ENCODE measurements around the gene PAX2.

Gene PAX2

DNA sequence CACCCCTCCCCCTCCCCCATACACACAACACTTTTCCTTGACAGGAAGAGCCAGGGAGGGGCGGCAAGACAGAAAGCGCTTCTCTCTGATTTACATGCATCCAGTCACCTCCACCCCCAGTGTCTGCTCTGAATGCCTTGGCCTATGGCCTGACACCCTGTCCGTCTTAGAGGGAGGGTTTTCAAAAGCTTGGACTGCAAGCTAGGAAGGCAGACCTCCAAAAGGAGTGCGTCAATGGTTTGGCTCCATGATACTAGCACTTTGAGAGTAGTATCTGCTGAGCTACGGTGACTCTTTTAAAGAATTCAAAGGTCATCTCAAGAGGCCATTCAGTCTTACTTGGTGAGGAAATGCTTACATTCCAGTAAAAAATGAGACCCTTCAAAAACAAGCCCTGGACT is 20.3 kb upstream of the PAX2 start:
- no peak for DNase-seq

DNA sequence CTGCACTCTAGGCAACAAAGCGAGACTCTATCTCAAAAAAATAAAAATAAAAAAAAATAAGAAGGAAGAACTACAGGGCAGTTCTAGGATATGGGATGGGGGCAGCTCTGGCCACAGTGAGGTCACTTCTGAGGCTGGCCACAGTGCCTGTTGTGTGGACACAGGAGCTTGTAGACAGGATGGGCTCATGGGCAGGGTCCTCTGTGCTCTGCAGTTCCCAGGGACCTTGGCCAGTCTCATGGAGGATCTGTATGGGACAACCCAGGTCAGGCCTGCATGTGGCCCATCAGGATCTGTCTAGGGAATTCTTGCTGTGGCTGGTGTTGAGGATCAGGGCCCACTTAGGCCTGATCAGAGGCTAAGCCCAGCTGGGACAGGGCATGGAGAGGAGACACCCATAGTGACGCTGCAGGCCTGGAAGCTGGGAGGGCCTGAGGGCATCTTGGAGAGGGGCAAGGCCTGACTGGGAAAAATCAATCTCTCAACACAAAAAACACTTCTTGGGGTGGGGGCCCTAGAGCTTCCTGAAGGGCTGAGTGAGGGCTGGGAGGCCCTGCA is 19.4 kb upstream of the PAX2 start:
- DNase-seq, result no peak

DNA sequence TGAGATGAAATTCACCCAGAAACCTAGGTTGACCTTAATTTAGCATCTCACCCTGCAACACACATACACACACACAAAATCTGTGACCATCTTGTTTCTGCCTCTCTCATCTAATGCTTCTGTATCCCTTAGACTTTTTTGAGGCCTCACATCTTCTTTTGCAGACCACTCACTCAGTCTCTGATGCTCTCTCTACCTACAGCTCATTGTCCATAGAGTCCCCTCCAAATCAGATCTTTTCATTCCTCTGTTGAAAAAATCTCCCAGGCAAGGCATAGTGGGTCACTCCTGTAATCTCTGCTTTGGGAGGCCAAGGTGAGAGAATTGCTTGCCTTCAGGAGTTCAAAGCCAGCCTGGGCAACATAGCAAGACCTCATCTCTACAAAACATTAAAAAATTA is 17.6 kb upstream of the PAX2 start:
- no peak for DNase-seq

DNA sequence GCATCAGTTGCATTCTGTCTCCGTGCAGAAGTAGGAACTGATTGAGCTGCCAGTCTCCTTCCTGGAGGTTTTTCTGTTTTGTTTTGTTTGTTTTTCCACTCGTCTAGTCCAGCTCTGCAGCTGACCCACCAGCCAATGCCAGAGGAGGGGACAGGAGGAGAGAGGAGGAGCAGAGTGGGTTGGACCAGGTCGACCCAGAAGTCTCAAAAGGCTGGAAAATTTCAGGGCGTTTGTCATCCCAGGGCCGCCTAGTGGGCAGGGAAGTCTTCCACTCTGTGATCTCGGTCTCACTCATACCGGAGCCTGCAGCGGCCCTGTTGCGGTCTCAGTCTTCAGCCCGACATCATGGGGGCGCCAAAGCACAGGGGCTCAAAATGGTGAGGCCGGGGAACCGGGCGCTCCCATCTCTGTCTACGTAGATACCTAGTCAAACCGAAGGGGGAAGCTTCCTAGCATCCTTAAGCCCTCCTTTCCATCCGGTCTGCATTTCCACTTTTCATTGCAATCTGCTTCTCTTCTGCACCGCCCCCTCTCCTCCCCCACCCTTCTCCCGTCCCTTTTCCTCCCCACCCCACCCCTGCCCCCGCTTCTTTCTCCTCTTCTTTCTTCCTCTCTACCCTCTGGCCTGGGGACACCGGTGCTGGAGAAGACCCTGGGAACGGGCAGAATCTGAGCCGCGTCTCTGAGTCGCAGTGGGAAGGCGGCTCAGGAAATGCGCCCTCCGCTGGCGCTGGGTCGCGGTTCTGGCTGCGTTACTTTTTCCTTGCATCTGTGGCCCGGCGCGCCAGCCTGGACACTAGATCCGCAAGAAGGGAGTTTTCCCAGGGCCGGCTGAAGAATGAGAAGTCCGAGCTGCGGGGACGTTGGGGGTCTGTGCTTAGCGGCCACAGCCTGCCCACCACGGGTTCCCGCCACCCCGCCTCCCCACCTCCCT is 16.2 kb upstream of the PAX2 start:
- DNase-seq, result no peak

DNA sequence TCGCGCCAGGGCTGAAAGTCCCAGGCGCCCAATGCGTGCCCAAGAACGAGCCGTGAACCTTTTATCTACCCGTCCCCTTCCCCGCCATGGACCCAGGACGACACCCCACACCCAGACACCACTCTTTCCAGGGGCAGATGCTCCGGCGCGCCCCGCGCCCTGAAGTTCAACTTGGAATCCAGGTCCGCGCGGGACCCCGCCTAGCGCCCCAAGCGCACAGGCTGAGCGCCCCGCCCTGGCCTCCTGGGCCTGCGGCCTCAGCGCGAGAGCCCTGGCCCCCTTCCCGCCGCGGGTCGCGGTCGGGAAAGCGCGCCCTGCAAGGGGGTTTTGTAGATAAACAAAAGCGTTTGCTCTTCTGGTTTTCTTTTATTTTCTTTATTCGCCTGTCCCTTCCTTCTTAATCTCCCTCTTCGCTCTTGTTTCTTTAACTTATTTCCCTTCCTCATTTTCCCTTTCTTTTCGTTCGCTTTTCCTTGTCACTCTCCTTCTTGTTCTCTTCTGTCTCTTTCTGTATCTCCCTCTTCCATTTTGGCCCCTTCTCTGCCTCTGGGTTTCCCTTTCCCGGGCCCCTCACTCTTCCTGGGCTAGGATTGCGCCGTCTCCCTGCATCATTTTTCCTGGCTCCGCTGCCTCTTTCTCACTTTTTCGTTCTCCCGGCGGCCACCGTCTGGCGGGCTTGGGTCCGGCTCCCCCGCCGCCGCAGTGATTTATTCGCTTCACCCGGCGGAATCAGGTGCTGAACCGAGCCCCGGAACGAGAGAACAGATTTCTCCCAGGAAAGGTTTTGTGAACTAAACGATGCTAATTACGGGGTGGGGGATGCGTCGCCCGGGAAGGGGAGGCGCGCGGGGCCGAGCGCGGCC is 15.3 kb upstream of the PAX2 start:
- no peak for DNase-seq

DNA sequence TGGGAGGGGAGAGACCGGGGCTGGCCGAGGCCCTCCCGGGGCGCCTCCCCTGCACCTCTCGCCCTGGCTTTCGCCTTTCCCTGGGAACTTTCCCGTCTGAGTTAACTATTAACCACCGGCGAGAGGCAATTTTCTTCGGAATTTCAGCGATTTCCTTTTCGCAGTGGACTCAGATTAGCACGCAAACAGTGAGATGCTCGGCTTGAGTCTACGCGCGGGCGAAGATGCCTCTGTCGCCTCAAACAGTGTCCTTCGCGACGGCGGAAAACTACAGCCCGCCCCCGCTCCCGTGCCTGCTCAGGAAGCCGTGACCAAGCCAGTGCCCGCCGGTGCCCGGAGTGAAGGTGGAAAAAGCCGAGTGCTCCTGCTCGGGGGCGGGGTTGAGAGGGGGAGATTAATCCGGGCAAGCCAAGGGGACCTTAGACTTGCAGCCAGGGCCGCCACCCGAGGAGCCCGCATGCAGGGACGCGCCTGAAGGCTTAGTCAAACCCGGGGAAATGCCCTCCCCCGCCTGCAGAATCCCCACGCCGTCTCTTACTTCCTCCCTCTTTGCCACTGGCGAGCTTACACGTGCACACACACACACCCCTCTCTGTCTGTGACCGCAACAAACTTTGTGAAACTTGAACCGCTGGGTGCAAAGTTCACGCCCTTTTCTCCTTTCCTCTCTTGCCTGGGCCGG is 14.5 kb upstream of the PAX2 start:
- no peak for DNase-seq

DNA sequence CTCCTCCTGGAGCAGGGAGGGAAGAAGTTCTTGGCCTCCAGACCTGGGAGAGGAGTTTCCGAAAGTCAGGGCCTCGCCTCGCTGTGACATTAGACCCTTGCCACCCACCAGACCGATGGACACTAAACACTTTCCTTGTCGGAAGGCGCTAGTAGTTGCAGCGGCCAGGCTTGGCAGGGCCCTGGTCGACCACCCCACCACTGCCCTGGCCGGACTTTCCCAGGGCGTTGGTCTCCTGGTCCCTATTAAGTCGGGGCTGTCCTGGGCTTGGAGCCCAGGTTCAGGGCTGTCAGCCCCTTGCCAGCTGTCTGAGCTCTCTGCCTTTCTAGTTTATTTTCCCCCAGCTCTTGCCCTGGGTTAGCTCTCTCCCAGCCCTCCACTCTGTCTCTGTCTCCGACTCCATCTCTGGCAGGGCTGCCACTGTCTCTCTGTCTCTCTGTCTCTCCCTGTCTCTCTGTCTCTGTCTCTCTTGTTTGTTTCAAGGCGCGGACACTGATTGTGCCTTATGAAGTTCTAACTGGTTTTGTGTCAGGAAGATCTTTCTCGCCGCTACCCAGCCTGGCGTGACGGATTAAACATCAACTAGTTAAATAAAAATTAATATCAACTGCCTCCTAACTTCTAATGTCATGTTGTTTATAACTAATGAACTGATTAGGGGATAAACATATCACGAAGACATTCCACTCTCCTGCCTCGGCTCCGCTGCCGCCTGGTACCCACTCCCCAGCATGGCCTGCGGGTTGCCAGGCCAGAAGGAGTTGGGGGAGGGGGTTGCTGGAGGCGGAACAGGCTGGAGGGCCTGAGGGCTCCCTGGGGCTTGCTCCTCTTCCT is 13.8 kb upstream of the PAX2 start:
- DNase-seq, result no peak

DNA sequence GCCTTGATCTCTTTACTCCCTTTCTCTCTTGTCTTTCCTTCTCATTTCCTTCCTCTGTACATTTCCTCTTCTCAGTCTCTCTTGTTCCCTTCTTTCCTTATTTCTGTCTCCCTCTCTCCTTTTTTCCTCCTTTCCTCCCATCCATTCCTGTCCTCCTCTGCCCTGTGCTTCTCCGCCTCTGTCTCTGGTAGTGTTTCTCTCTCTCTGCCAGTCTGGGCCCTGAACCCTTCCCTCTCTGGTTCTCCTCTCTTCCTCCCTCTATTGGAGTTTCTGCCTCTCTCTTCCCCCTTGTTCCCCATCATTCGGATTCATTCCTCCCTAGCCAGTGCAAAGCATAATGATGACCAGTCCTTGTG is 13.2 kb upstream of the PAX2 start:
- DNase-seq, result no peak

DNA sequence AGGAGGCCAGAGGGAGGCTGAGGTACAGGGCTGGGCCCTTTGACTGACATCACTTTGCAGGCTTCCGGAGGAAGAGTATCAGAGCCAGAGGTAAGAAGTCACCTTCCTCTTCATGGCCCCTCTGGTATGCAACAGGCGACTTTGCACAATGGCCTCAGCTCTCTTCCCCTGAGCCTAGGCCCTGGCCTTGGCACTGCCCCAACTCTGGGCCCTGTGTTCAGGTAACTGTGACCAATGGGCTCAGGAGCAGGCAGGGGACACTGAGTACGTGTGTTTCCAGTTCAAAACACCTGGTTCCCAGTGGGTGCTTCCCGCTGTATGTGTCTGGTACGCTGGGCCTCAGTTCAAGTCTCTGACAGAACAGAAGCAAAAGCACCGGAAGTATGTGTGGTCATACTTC is 12.1 kb upstream of the PAX2 start:
- no peak for DNase-seq

DNA sequence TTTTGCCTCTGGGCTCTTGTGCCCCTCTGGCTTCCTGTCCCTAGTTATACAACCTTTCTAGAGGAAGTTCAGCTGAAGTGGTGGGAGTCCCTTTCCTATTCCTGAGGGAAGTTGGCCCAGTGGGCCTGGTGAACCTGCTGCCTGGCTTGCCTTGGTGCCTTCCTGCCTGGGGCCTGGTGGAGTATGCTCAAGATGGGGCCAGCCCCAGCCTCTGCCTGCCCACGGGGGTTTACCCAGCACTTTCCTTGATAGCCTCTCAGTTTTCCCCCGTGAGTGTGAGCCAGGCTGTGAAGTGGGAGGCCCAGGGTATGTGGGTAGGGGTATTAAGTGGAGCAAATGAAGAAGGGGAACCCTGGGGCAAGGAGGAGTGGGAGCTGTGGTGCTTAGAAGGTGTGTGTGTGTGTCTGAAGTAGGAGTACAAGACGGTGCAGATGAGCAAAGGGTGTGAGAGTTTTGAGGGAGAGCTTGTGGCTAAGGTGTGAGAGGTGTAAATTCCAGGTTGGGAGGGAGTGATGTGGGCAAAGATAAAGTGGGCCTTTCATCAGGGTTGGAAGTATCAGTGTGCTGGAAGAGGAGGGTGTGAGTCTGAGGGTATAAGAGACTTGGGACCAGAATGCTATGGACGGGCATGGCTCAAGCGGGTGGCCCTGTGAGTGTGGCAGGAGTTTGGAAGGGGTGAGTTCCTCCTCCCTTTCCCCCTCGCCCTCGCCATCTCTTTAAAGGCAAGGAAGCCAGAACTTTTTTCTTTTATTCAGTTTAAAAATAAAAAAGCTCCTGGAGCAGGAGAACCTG is 10.9 kb upstream of the PAX2 start:
- DNase-seq, result no peak

DNA sequence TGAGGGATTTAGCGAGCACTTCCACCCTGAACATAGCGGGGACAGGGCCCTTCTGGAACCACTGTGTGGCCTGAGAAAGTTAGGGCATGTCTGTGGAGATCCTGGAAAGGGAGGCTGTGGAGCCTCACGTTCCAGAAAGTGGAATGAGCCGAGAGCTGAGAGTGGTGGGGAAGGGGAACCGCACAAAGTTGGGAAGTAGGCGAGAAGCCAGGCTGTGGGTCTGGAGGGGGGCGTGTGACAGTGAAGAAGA is 10.4 kb upstream of the PAX2 start:
- DNase-seq, result no peak

DNA sequence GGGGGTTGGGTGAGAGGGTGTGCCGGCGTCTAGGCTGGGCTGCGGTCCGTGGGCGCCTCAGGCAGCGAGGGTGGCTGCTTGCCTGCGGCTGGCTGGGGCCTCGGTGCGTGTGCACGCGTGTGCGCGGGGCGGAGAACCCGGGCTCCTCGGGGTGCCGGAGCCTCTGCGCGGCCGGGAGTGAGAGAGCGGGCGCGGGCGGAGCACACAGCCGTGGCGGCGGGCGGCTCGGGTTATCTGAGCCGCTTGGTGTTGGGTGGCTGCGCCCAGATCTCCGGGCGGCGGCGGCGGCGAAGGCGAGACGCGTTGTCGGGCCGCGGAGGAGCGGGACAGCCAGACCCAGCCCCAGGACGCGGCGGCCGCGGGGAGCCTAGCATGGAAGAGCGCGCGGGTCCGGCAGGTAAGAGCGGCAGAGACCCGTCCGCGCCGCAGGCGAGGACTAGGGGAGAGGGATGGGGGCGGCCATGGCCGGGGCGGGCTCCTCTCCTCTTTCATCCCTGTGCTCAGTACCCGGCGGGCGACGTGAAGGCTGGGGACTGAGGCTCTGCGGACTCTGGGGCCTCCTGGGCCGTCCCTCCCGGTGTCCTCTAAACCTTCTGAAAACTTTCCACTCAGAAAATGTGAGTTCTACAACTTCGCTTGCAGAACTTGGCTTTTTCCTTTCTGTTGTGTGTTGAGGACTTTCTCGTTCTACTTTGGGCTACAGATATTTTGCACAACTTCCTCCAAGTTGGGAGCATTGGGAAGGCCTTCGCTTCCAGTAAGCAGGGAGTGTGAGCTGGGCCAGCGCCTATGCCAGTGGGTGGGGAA is 9.8 kb upstream of the PAX2 start:
- DNase-seq, result no peak

DNA sequence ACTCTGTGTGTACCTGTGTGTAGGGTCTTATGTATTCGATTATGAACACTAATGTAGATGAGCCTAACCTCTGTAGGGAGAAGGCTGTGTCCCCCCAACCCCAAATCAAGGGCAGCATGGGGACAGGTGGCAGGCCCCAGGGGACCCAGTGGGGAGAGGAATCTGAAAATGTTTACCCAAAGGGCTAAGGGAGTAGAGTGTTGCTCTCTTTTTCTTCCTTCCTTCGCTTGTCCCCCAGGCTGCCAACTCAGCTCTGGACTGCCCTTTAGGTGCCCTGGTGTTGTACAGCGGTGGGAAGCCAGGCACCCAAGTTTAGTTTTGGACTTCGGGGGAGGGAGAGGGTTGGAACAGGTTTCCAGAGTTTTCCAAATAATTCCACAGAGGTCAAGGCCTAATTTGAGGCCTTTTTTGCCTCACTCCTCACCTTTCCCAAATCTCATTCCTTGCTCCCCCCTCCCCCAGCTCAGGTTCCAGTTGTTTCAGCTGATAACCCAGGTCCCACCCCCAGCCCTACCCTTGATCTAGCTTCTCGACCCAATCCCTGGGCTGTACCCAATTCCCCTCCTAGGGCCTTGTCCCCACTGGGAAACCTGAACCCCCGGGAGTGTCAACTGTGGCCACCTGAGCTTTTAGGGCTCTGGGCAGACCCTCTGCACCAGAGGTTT is 9.1 kb upstream of the PAX2 start:
- DNase-seq, result no peak

DNA sequence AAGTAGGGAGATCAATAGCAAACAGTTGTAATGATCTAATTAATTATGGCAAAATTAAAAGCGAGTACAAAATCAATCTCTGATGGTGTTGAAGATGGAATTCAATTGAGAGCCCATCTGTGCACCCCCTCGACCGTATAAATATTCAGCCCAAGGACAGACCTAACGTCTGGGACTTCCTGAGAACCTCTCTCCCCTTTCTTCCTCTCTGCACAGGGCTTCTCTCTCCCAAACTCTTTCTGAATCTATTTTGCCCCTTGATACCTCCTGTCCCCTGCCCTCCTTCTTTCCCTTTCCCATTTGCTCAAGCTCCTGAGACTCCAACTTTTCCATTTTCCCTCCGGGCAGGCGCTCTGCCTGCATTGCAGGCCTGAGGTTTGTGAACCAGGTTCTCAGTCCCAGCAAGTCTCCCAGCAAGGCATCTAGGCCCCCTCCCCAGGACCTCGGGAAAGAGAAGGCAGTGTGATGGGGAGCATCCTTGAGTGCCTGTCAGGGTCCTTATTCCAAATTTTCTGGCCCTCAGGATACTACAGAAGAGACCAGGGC is 8.5 kb upstream of the PAX2 start:
- DNase-seq, result no peak

DNA sequence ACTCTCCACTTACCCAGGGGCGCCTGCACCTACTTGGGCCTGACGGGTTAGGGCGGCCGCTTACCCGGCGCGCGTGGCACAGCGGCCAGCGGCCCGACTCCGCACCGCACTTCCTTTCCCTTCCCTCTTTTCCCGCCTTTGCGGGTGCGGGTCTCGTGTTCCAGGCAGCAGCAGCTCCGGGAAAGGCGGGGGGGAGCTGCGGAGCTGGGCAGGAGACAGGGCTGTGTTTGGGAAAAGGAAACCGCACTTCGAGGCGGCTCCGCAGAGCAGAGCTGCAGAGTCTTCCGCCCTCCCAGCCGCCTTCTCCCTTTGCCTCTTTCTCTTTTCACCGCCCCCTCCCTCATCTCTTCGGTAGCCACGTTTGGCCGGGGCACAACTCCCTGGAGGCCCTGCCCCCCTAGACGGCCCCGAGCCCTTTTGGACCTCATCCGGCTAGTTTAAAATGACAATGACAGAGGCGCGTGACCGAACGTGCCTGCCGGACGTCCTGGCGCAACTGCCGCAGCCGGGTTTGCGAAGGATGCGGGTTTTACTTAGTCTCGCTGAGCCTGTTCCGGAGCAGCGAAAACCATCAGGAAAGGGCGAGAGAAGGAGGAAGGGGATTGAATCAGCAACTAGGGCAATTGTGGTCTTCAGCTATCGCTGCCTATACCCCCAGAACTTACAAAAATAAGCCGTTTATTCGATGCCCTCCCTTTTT is 7.9 kb upstream of the PAX2 start:
- no peak for DNase-seq

DNA sequence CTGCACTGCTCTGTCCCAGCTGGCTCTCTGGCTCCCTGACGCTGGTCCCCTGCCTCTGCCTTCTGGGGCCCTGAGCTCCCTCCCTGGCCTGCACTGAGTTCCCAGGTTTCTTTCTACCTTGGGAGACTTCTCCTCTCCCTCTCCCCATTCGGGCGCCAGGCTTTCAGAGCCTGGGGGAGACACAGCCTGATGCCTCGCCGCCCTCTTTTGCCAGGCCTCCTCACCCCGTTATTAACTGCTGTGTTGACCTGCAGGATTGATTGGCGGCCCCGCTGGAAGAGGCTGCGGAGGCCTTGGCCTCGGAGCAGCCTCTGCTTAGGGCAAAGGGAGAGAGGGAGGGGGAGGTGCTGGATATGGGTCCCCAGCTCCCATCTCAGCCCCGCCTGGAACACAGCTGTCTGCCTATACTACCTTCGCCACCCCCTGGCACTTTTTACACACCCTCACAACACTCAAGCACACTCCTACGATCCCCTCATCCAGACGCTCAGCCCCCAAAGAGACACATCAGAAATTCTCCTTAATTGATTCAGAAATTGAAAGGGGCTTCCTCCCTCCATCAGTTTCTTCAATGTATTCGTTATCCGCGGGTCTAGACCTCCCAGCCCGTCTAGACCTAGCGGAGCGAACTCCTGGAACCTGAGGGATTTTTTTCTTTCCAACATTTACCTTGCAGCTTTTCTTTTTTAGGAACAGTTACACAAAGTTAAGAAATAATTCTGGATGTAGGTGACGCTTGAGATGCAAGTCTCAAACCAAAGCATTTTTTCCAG is 7.1 kb upstream of the PAX2 start:
- DNase-seq, result no peak

DNA sequence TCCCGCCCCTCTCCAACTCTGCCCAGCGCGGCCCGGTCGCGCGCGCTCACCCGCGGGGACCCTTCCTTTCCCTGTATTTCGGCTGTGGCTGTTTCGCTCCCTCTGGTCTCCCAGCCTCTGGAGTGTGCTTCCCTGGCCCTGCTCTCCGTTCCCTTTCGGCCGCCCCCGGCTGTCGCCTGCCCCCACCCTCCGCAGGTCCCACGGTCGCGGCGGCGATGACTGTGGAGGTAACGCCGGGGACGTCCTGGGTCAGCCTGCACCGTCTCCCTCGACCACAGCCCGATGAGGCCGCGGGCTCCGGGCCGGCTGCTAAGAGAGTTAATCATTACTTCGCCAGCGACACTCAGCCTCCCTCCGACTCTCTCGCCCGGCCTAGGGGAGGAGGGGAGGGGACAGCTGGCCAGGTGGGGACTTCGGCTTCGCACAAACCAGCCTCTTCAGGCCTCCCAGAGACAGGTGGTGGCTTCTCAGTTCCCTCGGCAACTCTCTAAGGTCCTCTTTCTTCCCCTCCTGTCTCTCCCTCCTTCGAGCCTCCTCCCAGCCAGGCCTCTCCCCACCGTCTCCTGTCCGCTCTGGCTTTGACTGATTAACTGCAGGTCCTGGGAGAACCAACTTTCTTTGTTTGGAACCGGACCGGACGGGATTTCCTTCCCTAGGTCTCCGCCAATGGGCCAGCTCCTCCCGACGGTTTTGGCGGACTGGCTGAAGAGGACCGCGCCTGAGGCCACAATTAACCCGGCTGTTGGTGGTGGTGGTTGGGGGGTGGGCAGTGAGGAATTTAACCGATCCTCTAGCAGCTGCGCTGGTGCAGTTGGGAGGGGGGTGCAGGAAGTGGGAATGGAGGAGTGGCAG is 5.6 kb upstream of the PAX2 start:
- no peak for DNase-seq

All from T1000 (cell line).